Measurements from ENCODE around the gene TEX261.
"Not testable (repeated sequence)": the region's sequence is repeated elsewhere in the genome, so short reads cannot be mapped to it uniquely, and the experiment has no call there.

DNA sequence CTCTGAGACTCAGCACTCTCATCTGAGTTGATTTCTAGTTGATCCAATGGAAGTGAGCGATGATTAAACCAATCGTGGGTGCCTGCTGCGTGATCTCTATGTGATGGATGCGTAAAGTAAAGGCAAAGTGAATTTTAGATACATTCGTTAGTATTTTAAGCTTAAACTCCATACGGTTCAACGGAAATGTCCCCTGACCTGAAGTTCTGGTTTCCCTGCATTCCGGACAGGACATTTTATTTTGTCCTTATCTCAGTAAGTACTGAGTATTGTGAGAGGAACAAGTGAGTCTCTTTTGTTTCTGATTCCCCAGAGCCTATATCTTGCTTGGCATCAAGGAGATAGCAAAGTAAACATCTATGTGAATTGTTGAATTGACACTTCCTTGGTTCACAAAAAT lies 41.6 kb upstream of the TEX261 start:
- not testable (repeated sequence) for TF ChIP-seq CTCF, POLR2A (IDR thresholded peaks at IDR 0.05)

All from Peyer's patch (tissue), 4 donors.